ENCODE results near the gene MAN2A1.

The MAN2A1 gene

DNA sequence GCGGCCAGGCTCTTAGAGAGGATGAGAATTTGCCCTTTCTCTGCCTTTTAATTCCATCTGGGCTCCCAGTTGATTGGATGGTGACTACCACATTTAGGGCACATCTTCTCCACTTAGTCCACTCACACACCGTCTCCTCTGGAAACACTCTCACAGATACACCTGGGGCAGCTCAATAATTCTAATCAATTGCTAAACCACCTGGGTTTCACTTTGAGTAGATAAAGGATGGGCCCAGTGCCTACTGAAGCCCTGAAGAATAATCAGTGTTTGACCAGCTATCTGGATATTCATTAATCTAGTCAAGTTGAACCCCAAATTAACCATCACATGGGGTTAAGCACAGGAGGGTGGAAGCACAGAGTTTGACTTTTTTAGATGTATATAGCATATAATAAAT, 19.1 kb downstream of the MAN2A1 start:
- Mint-ChIP-seq H3K36me3 (peaks cover 13% of the 10 kb centered on the region), H3K27me3 (no peaks in the 10 kb centered on the region), H3K27ac (no peak overlapping the region), H3K9me3 (ENCODE audit: low read depth) (no peaks in the 10 kb centered on the region), H3K4me3 (no peak overlapping the region), H3K4me1 (ENCODE audit: low read depth) (peaks cover 83% of the 10 kb centered on the region)

DNA sequence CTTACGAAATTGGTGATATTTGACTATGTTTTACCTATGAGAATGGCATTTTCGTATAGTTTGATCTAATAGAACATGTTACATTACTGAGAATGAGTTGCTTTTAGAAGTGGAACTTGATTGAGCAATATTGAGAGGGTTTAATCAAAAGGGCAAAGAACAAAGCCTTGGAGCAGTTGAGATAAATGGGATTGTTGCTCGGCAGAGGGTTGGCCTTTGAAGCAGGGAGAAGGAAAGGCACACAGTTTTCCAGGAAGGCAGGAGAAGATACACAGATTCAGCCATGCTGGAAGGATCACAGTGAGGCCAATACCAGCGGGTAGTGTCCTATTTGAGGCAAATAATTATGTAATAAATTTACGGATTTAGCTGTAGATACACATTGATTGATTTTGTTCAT, 19.5 kb downstream of the MAN2A1 start:
- no peaks in the 10 kb centered on the region for H3K9me3 Mint-ChIP-seq (ENCODE audit: low read depth)
- H3K36me3 Mint-ChIP-seq = peaks cover 13% of the 10 kb centered on the region
- no peaks in the 10 kb centered on the region for H3K27me3 Mint-ChIP-seq
- H3K4me1 Mint-ChIP-seq (ENCODE audit: low read depth) = peaks cover 80% of the 10 kb centered on the region
- H3K27ac Mint-ChIP-seq = no peak overlapping the region
- no peak overlapping the region for H3K4me3 Mint-ChIP-seq

DNA sequence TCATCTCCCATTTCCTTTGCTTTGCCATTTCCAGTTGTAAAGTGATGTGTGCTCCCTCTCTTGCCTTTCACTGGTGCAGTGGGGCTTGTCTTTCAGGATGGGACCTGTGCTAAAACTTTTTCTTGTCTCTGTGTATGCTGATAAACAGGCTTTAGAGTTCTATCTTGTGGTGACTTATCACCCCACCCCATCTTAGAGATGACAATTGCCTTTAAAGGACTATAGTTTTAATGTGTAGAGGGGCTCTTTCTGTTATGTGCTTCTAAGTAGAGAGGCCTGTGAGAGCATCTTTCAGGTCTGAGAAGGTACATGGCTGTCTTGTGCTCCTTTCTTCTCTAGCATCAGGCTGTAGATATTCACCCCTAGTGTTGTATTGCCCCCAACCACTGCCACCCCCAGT, 21.9 kb downstream of the MAN2A1 start:
- Mint-ChIP-seq H3K27me3 (no peaks in the 10 kb centered on the region), H3K4me1 (ENCODE audit: low read depth) (peaks cover 68% of the 10 kb centered on the region), H3K4me3 (no peak overlapping the region), H3K9me3 (ENCODE audit: low read depth) (no peaks in the 10 kb centered on the region), H3K27ac (no peak overlapping the region), H3K36me3 (peaks cover 15% of the 10 kb centered on the region)

DNA sequence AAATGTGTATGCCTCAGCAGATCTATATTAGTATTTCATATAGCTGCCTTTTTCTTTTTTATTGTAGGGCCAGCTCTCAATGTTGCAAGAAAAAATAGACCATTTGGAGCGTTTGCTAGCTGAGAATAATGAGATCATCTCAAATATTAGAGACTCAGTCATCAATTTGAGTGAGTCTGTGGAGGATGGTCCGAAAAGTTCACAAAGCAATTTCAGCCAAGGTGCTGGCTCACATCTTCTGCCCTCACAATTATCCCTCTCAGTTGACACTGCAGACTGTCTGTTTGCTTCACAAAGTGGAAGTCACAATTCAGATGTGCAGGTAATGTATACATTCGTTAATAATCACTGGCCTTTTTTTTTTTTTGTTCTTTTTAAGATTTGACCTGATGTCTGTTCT, 23.7 kb downstream of the MAN2A1 start:
- H3K4me3 Mint-ChIP-seq = peak overlapping the region; percentile 18
- H3K27me3 Mint-ChIP-seq = no peaks in the 10 kb centered on the region
- H3K27ac Mint-ChIP-seq = peak overlapping the region; percentile 4
- peaks cover 31% of the 10 kb centered on the region for H3K36me3 Mint-ChIP-seq
- H3K4me1 Mint-ChIP-seq (ENCODE audit: low read depth) = peaks cover 60% of the 10 kb centered on the region
- H3K9me3 Mint-ChIP-seq (ENCODE audit: low read depth) = no peaks in the 10 kb centered on the region

DNA sequence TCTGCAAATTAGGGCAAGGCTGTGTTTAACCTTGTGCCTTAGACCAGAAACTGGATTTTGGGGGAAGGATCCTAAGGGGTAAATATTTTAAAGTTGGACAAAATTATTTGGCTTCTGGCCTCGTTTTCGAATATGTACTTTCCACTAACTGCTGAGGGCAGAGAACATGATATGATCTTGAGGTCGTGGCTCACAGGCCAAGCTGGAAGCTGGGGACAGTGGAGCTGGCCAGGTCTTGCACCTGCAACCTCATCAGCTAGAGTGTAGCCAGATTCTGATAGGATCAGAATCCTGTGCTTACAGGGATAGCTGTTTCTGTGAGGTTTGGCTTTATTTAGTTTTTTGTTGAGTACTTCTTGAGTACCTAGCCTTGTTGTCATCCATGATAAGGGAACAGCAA, 24.9 kb downstream of the MAN2A1 start:
- Mint-ChIP-seq H3K36me3 (peaks cover 31% of the 10 kb centered on the region), H3K9me3 (ENCODE audit: low read depth) (no peaks in the 10 kb centered on the region), H3K4me3 (no peak overlapping the region), H3K27ac (peak overlapping the region; percentile 16), H3K4me1 (ENCODE audit: low read depth) (peaks cover 52% of the 10 kb centered on the region), H3K27me3 (no peaks in the 10 kb centered on the region)

DNA sequence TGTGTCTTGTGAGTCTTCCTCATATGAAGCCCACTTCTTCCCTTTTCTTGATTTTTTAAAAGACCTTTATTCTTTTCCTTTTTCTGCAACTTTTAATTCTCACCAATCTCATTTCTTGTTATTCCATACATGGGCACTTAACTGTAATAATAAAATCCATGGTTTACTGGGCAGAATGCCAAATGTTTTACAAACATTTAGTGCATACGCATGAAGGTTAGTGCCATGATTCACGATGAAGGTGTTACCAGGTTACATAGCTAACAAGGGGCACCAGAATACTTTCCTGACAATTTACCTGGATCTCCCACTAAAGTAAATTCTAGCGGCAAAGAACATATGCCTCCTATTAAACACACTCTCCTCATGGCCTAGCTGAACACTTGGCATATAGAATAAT, 28.5 kb downstream of the MAN2A1 start:
- Mint-ChIP-seq H3K36me3 (peaks cover 39% of the 10 kb centered on the region), H3K4me3 (no peak overlapping the region), H3K9me3 (ENCODE audit: low read depth) (no peaks in the 10 kb centered on the region)

DNA sequence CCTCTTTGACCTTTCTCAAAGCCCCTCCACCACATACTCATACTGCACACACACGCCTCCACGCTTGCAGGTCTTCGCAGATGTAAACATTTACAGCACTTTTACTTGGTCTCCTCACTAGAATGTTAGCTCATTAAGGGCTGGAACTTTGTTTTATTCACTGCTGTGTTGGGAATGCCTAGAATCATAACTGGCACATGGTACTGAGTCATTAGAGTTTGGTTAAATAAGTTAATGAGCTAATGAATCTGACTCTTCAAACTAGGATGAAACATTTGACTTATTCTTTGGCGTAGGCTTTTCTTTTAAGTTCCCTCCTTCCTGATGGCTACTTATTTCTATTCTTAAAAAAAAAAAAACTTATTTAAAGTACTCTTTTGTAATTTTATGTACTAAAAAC, 28.9 kb downstream of the MAN2A1 start:
- Mint-ChIP-seq H3K4me1 (ENCODE audit: low read depth) (peaks cover 40% of the 10 kb centered on the region), H3K27me3 (no peaks in the 10 kb centered on the region), H3K4me3 (no peak overlapping the region), H3K27ac (no peak overlapping the region), H3K9me3 (ENCODE audit: low read depth) (no peaks in the 10 kb centered on the region), H3K36me3 (peaks cover 42% of the 10 kb centered on the region)

More for the DNA sequence above, 28.5 kb downstream of the MAN2A1 start:
- Mint-ChIP-seq H3K4me1 (ENCODE audit: low read depth) (peaks cover 40% of the 10 kb centered on the region), H3K27me3 (no peaks in the 10 kb centered on the region), H3K27ac (no peak overlapping the region)

DNA sequence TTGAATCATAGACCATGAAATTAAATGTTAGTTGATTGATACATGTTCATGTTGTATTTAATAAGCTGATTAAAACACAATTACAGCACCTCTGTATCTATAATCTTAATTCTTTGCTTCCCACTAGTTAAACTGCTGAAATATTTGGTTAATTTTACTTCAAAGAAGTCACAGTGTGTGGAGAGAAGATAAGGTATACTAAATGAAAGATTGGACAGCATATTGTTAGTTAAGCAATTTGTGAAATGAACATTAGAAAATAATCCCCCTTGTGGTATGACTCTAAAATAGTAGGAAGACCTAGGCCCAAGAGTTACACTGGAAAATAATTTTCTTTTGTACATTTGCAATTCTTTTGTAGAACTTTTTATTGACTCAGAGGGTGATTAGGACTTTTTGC, 30.3 kb downstream of the MAN2A1 start:
- Mint-ChIP-seq H3K27ac (no peak overlapping the region), H3K4me3 (no peak overlapping the region), H3K9me3 (ENCODE audit: low read depth) (no peaks in the 10 kb centered on the region), H3K27me3 (no peaks in the 10 kb centered on the region), H3K36me3 (peaks cover 43% of the 10 kb centered on the region), H3K4me1 (ENCODE audit: low read depth) (peaks cover 38% of the 10 kb centered on the region)

DNA sequence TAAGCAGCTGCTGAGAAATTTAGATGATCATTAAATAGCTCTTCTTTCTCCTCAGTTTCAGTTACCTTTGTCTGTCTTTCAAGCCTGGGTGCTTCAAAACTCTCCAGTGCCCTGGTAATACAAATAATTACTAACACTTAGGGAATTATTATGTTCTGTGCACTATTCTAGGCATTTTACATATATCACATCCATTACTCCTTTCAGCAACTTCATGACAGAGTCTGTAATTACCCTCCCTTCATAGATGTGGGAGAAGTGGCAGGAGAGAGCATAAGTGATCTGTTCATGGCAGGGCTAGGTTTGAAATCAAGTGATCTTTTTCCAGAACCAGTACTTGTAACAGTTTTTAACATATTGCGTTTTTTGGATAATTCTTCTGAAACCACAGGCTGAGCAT, 32.0 kb downstream of the MAN2A1 start:
- H3K27me3 Mint-ChIP-seq = no peaks in the 10 kb centered on the region
- peaks cover 39% of the 10 kb centered on the region for H3K4me1 Mint-ChIP-seq (ENCODE audit: low read depth)
- no peak overlapping the region for H3K27ac Mint-ChIP-seq
- peaks cover 38% of the 10 kb centered on the region for H3K36me3 Mint-ChIP-seq
- H3K4me3 Mint-ChIP-seq = no peak overlapping the region
- no peaks in the 10 kb centered on the region for H3K9me3 Mint-ChIP-seq (ENCODE audit: low read depth)

DNA sequence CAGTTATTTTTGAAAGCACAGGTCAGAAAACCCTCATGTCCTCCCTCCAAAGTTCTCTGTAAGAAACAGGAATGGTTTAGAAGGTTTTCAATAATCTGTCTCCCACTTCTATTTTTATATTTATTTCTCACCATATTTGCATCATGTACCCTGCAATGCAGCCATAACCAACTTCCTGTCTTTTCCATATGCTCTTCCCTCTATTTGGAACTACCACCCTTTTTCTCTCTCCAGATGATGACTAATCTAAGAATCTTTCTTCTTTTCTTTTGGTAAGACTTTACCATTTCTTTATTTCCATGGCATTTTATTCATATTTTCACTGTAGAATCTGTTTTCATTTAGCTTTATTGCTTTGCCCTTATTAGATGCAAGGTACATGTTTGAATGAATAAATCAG, 33.9 kb downstream of the MAN2A1 start:
- no peaks in the 10 kb centered on the region for H3K27me3 Mint-ChIP-seq
- H3K4me1 Mint-ChIP-seq (ENCODE audit: low read depth) = peaks cover 38% of the 10 kb centered on the region
- H3K9me3 Mint-ChIP-seq (ENCODE audit: low read depth) = no peaks in the 10 kb centered on the region
- H3K4me3 Mint-ChIP-seq = no peak overlapping the region
- peak overlapping the region; percentile 3 for H3K27ac Mint-ChIP-seq
- peaks cover 23% of the 10 kb centered on the region for H3K36me3 Mint-ChIP-seq

DNA sequence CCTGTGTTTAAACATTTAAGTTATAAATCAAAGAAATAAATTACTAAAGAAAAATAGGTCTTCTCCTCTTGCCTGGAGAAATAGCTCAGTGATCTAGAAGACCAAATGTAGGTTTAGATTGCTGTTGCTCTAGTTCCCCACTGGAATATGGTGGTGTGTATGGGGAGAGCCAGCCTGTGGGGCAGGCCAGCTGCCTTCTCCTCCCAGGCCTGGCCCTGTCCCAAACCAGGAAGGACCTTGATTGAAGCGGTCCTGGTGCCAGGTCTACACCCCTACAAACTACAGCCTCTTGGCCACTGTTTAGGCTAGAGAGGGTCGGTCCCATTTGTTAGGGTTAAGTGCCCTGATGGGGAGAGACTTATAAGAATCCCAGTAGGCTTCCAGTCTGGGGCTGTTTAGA, 35.4 kb downstream of the MAN2A1 start:
- no peak overlapping the region for H3K4me3 Mint-ChIP-seq
- H3K36me3 Mint-ChIP-seq = peaks cover 26% of the 10 kb centered on the region
- H3K27me3 Mint-ChIP-seq = no peaks in the 10 kb centered on the region
- H3K27ac Mint-ChIP-seq = no peak overlapping the region
- H3K4me1 Mint-ChIP-seq (ENCODE audit: low read depth) = peaks cover 37% of the 10 kb centered on the region
- H3K9me3 Mint-ChIP-seq (ENCODE audit: low read depth) = no peaks in the 10 kb centered on the region

DNA sequence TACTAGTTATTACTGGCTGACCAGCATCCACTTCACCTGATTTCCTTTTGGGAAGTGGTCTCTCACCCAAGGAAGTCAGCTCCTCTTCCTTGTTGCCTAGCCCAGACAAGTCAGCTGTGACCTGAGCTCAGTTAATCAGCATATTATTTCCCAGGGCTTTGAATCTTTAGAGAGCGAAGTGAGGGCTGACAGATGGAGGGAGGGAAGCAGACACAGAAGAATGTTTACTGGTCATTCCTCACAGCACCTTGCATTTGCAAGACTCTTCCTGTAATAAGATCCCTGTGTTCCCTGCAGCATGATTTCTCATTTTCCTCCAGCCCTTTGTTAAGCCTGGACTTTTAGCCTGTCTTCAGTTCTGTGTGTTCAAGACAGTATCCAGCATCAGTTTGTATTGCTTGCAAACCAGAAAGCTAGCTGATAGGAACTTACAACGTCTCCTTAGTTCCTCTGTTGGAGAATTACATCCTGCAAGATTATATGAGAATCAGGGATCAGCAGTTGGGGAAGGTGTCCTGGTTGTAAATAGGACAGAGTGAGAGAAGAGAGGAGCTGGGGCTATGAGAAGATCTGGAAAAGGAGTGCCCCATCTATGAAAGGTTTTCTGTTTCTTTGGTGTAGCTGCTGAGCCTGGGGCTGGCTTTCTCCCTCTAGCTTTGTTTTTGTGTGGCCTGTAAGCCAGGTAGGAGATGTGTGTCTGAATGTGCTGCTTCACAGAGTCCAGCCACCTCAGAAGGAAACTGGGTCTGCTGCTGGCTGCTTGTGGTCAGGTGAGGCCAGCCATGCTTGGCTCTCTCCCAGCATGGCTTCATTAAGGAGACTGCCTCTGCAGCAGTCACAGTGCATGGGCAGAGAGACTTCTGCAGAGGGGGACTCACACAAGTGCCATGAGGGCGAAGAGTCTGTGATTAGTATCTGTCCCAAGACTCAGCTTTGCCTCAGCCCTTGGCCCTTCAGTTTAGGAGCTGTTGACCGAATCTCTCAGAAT, 50.3 kb downstream of the MAN2A1 start:
- H3K9me3 Mint-ChIP-seq (ENCODE audit: low read depth) = no peaks in the 10 kb centered on the region
- H3K4me1 Mint-ChIP-seq (ENCODE audit: low read depth) = peaks cover 60% of the 10 kb centered on the region
- no peaks in the 10 kb centered on the region for H3K27me3 Mint-ChIP-seq
- no peak overlapping the region for H3K4me3 Mint-ChIP-seq
- H3K27ac Mint-ChIP-seq = peak overlapping the region; percentile 72
- H3K36me3 Mint-ChIP-seq = peaks cover 24% of the 10 kb centered on the region

DNA sequence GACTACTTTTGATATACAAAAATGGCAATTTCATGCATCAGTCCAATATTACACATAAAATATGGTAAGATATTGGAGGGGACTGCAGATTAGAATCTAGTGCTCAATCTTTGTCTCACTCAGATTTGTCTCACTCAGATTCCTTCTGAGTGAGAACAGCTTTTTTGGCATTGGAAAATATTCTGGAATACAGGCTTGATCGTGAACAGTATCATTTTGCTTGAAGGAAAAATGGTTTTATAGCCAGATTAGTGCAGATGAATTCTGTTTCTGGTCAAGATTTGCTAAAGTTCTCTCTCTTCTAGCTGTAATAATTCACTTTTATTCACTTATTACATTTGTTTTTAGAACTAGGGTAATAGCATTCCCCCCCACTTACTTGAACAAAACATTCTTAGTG, 51.2 kb downstream of the MAN2A1 start:
- Mint-ChIP-seq H3K36me3 (peaks cover 24% of the 10 kb centered on the region), H3K27me3 (no peaks in the 10 kb centered on the region), H3K27ac (no peak overlapping the region), H3K4me1 (ENCODE audit: low read depth) (peaks cover 60% of the 10 kb centered on the region), H3K4me3 (no peak overlapping the region), H3K9me3 (ENCODE audit: low read depth) (no peaks in the 10 kb centered on the region)

DNA sequence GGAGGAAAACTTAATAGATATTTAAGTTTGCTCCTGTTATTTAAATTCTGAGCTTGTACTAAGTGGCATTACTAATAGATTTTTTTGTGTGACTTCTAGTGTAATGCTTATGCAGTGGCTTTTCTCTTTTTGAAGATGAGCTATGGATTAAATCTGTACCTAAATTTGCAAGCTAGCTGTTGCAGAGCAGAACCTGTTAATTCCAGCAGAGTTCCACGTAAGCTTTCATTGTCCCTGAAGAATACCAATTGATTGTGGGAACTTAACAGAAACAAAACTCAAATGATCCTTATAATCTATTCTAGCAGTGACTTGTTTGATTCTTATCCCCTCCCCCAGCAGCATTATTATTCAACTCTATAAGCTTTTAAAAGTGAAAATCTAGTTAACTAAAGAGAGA, 51.7 kb downstream of the MAN2A1 start:
- Mint-ChIP-seq H3K36me3 (peaks cover 24% of the 10 kb centered on the region), H3K27me3 (no peaks in the 10 kb centered on the region), H3K4me3 (no peak overlapping the region), H3K4me1 (ENCODE audit: low read depth) (peaks cover 62% of the 10 kb centered on the region), H3K9me3 (ENCODE audit: low read depth) (no peaks in the 10 kb centered on the region), H3K27ac (no peak overlapping the region)

DNA sequence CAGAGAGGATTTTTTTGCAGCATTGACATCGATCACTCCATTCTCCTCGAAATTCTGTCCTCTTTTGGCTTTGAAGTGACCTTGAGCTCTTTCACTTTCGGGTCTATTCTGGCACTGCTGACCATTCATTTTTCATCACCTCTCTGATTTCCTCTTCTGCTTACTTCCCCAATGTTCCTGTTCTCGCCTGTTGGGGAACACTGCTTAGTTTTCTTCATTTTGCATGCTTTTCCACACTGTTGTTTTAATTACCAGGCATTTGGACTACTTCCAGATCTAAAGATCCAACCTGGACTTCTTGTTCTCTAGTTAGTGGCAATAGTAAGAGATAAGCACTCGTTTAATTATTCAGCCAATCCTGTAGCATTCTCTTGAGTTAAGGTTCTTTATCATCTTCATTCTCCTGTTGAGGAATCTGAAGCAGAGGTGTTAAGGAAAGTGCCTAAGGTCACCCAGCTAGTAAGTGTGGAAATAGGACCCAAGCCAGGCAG, 53.4 kb downstream of the MAN2A1 start:
- peaks cover 70% of the 10 kb centered on the region for H3K4me1 Mint-ChIP-seq (ENCODE audit: low read depth)
- H3K9me3 Mint-ChIP-seq (ENCODE audit: low read depth) = no peaks in the 10 kb centered on the region
- no peaks in the 10 kb centered on the region for H3K27me3 Mint-ChIP-seq
- no peak overlapping the region for H3K27ac Mint-ChIP-seq
- no peak overlapping the region for H3K4me3 Mint-ChIP-seq
- peaks cover 21% of the 10 kb centered on the region for H3K36me3 Mint-ChIP-seq
